ENCODE measurements around the gene ITPK1.

The ITPK1 gene

DNA sequence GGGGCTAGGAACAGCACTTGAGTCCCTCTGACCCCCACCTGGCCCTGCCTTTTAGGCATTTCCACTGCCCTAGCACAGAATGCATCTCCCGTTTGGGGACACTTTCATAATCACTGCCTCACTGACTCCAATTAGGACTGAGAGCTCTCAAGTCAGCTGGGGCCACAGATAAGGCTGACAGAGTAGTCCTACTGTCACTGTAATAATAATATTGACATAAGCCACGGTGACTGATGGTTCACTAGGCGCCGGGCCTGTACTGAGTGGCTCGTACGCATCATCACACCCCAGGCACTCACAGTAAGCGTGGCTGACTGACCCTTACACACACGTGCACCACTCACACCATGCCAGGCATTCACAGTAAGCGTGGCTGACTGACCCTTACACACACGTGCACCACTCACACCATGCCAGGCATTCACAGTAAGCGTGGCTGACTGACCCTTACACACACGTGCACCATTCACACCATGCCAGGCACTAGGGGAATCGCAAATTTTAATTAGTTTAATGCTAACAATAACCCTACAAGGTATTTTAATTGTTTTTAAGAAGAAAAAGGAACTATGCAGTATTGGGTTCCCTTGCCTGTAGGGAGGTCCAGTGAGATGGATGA, 105.1 kb downstream of the ITPK1 start:
- H3K27me3 ChIP-seq (ENCODE audit: low read depth, low read length), result no peaks in the 10 kb centered on the region
- peaks cover 24 to 49% of the 10 kb centered on the region in 2 donors for H3K4me1 ChIP-seq (ENCODE audit: control insufficient read depth in 1 of 2, insufficient read depth in 2 of 2, low read length in 2 of 2)
- no peaks in the 10 kb centered on the region for H3K9me3 ChIP-seq (ENCODE audit: control insufficient read depth in 1 of 2, low read length in 2 of 2)
- peaks cover 0 to 12% of the 10 kb centered on the region in 2 donors for H3K36me3 ChIP-seq (ENCODE audit: control insufficient read depth in 1 of 2, insufficient read depth in 2 of 2, low read length in 2 of 2)
- no peak overlapping the region for H3K4me3 ChIP-seq (ENCODE audit: low read depth in 1 of 2, low read length in 2 of 2)
- H3K27ac ChIP-seq (ENCODE audit: low read length), result no peak overlapping the region

DNA sequence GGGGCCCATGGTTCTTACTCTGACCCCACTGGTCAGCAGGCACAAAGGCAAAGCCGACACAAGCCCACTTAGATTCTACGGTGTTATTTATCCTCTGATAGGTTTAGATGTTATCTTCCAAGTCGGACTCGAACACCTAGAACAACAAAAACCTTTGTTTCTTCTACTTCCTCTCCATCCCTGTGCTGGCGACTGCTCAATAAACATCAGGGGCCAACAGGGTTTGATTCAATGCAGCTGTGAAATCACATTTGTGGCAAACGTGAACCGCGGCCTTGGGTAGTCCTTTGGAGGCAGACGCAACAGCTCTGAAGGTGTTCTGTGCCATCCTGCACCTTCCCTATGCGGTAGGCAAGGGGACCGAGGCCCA, 105.6 kb downstream of the ITPK1 start:
- no peaks in the 10 kb centered on the region for H3K9me3 ChIP-seq (ENCODE audit: control insufficient read depth in 1 of 2, low read length in 2 of 2)
- peak overlapping the region; percentile 7 for H3K27ac ChIP-seq (ENCODE audit: low read length)
- H3K4me1 ChIP-seq (ENCODE audit: control insufficient read depth in 1 of 2, insufficient read depth in 2 of 2, low read length in 2 of 2), result peaks cover 24 to 47% of the 10 kb centered on the region in 2 donors
- peaks cover 0 to 7% of the 10 kb centered on the region in 2 donors for H3K36me3 ChIP-seq (ENCODE audit: control insufficient read depth in 1 of 2, insufficient read depth in 2 of 2, low read length in 2 of 2)
- no peak overlapping the region for H3K4me3 ChIP-seq (ENCODE audit: low read depth in 1 of 2, low read length in 2 of 2)
- no peaks in the 10 kb centered on the region for H3K27me3 ChIP-seq (ENCODE audit: low read depth, low read length)

- peak overlapping the region; percentile 7 for H3K27ac ChIP-seq (ENCODE audit: low read length)
- H3K4me1 ChIP-seq (ENCODE audit: control insufficient read depth in 1 of 2, insufficient read depth in 2 of 2, low read length in 2 of 2), result peaks cover 24 to 47% of the 10 kb centered on the region in 2 donors
- no peak overlapping the region for H3K4me3 ChIP-seq (ENCODE audit: low read depth in 1 of 2, low read length in 2 of 2)
- H3K36me3 ChIP-seq (ENCODE audit: control insufficient read depth in 1 of 2, insufficient read depth in 2 of 2, low read length in 2 of 2), result peaks cover 0 to 2% of the 10 kb centered on the region in 2 donors
- no peaks in the 10 kb centered on the region for H3K9me3 ChIP-seq (ENCODE audit: control insufficient read depth in 1 of 2, low read length in 2 of 2)
- H3K27me3 ChIP-seq (ENCODE audit: low read depth, low read length), result no peaks in the 10 kb centered on the region
These were observed 106.1 kb downstream of the ITPK1 start for GRCh38 chr14:93009471-93010129.

DNA sequence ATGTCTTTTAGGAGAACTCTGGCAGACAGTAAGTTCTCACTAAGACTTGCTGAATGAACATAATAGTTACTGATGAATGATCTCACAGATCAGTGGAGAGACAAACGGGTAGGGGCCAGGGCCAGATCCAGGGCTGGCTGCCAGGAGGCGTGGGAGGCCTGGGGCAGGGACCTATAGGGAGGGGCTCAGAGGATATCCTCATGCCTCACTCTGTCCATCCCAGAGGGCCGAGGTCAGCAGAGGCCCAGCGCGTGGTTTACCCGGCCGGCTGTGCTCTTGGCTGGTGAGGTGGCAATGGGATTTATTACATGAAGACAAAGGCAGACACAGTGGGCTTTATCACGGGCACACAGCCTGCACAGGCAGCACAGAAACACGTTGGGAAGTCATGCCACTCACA, 107.3 kb downstream of the ITPK1 start:
- no peaks in the 10 kb centered on the region for H3K27me3 ChIP-seq (ENCODE audit: low read depth, low read length)
- no peak overlapping the region for H3K27ac ChIP-seq (ENCODE audit: low read length)
- H3K9me3 ChIP-seq (ENCODE audit: control insufficient read depth in 1 of 2, low read length in 2 of 2), result no peaks in the 10 kb centered on the region
- H3K4me3 ChIP-seq (ENCODE audit: low read depth in 1 of 2, low read length in 2 of 2), result no peak overlapping the region
- H3K36me3 ChIP-seq (ENCODE audit: control insufficient read depth in 1 of 2, insufficient read depth in 2 of 2, low read length in 2 of 2), result no peaks in the 10 kb centered on the region
- H3K4me1 ChIP-seq (ENCODE audit: control insufficient read depth in 1 of 2, insufficient read depth in 2 of 2, low read length in 2 of 2), result peaks cover 24 to 37% of the 10 kb centered on the region in 2 donors

DNA sequence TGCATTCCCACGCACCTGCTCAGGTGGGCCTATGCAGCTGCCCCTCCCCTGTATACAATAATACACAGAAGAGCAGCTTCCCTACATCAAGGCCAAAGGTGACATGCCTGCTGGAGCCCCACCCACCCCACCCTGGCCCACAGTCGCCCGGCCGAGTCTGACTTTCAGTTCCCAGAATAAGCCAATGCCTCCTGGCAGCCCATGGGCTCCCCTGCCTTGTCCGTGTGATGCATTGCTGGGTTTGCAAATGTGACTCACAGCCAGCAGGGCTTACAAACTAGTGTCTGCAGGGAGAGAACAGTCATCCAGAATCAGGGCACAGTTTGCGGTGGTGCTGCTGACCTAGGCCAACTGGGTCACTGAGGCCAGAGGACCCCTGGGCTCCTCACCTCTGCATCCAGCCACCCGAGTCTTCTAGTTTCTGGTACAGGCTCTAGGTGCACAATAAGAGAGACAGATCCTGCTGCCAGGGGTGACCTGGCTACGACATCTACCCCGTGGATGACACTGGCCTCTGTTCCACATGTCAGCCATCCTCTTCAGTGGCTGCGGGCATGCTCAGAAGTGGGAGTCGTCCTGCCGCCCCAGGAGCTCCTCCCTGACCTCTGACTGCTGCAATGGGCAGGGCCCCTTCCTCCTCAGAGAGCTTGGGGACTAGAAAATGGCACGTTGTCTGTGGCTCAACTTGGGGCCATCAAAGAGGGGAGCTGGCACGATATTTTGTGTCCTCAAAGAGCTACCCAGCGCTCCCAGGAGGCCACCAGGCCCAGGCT, 108.3 kb downstream of the ITPK1 start:
- H3K9me3 ChIP-seq (ENCODE audit: control insufficient read depth in 1 of 2, low read length in 2 of 2), result no peaks in the 10 kb centered on the region
- H3K4me3 ChIP-seq (ENCODE audit: low read depth in 1 of 2, low read length in 2 of 2), result no peak overlapping the region
- H3K27me3 ChIP-seq (ENCODE audit: low read depth, low read length), result no peaks in the 10 kb centered on the region
- H3K36me3 ChIP-seq (ENCODE audit: control insufficient read depth in 1 of 2, insufficient read depth in 2 of 2, low read length in 2 of 2), result no peaks in the 10 kb centered on the region
- H3K4me1 ChIP-seq (ENCODE audit: control insufficient read depth in 1 of 2, insufficient read depth in 2 of 2, low read length in 2 of 2), result peaks cover 24 to 31% of the 10 kb centered on the region in 2 donors
- H3K27ac ChIP-seq (ENCODE audit: low read length), result peak overlapping the region; percentile 14

GRCh38 chr14:93006567-93007051, 109.1 kb downstream of the ITPK1 start:
- Histone ChIP-seq H3K27ac (ENCODE audit: low read length) (peak overlapping the region; percentile 14), H3K27me3 (ENCODE audit: low read depth, low read length) (no peaks in the 10 kb centered on the region), H3K36me3 (ENCODE audit: control insufficient read depth in 1 of 2, insufficient read depth in 2 of 2, low read length in 2 of 2) (no peaks in the 10 kb centered on the region), H3K4me3 (ENCODE audit: low read depth in 1 of 2, low read length in 2 of 2) (no peak overlapping the region), H3K9me3 (ENCODE audit: control insufficient read depth in 1 of 2, low read length in 2 of 2) (no peaks in the 10 kb centered on the region), H3K4me1 (ENCODE audit: control insufficient read depth in 1 of 2, insufficient read depth in 2 of 2, low read length in 2 of 2) (peaks cover 24 to 29% of the 10 kb centered on the region in 2 donors)

- Histone ChIP-seq H3K27ac (ENCODE audit: low read length) (no peak overlapping the region), H3K9me3 (ENCODE audit: control insufficient read depth in 1 of 2, low read length in 2 of 2) (no peaks in the 10 kb centered on the region), H3K4me3 (ENCODE audit: low read depth in 1 of 2, low read length in 2 of 2) (no peak overlapping the region), H3K4me1 (ENCODE audit: control insufficient read depth in 1 of 2, insufficient read depth in 2 of 2, low read length in 2 of 2) (peaks cover 17 to 29% of the 10 kb centered on the region in 2 donors), H3K27me3 (ENCODE audit: low read depth, low read length) (no peaks in the 10 kb centered on the region), H3K36me3 (ENCODE audit: control insufficient read depth in 1 of 2, insufficient read depth in 2 of 2, low read length in 2 of 2) (no peaks in the 10 kb centered on the region)
These were observed 109.9 kb downstream of the ITPK1 start for GRCh38 chr14:93005838-93006237.

GRCh38 chr14:93005135-93005813, 110.5 kb downstream of the ITPK1 start:
- Histone ChIP-seq H3K4me1 (ENCODE audit: control insufficient read depth in 1 of 2, insufficient read depth in 2 of 2, low read length in 2 of 2) (peaks cover 15 to 30% of the 10 kb centered on the region in 2 donors), H3K4me3 (ENCODE audit: low read depth in 1 of 2, low read length in 2 of 2) (no peak overlapping the region)

GRCh38 chr14:93004699-93005082, 111.0 kb downstream of the ITPK1 start:
- H3K27me3 ChIP-seq (ENCODE audit: low read depth, low read length), result no peaks in the 10 kb centered on the region
- no peaks in the 10 kb centered on the region for H3K9me3 ChIP-seq (ENCODE audit: control insufficient read depth in 1 of 2, low read length in 2 of 2)
- peak overlapping the region; percentile 23 for H3K27ac ChIP-seq (ENCODE audit: low read length)
- H3K36me3 ChIP-seq (ENCODE audit: control insufficient read depth in 1 of 2, insufficient read depth in 2 of 2, low read length in 2 of 2), result no peaks in the 10 kb centered on the region
- no peak overlapping the region for H3K4me3 ChIP-seq (ENCODE audit: low read depth in 1 of 2, low read length in 2 of 2)
- H3K4me1 ChIP-seq (ENCODE audit: control insufficient read depth in 1 of 2, insufficient read depth in 2 of 2, low read length in 2 of 2), result peaks cover 15 to 36% of the 10 kb centered on the region in 2 donors

More at GRCh38 chr14:93005135-93005813, 110.5 kb downstream of the ITPK1 start:
- Histone ChIP-seq H3K9me3 (ENCODE audit: control insufficient read depth in 1 of 2, low read length in 2 of 2) (no peaks in the 10 kb centered on the region), H3K27ac (ENCODE audit: low read length) (no peak overlapping the region), H3K36me3 (ENCODE audit: control insufficient read depth in 1 of 2, insufficient read depth in 2 of 2, low read length in 2 of 2) (no peaks in the 10 kb centered on the region), H3K27me3 (ENCODE audit: low read depth, low read length) (no peaks in the 10 kb centered on the region)

- Histone ChIP-seq H3K4me3 (ENCODE audit: low read depth in 1 of 2, low read length in 2 of 2) (no peak overlapping the region), H3K4me1 (ENCODE audit: control insufficient read depth in 1 of 2, insufficient read depth in 2 of 2, low read length in 2 of 2) (peaks cover 15 to 41% of the 10 kb centered on the region in 2 donors), H3K27me3 (ENCODE audit: low read depth, low read length) (no peaks in the 10 kb centered on the region), H3K9me3 (ENCODE audit: control insufficient read depth in 1 of 2, low read length in 2 of 2) (no peaks in the 10 kb centered on the region), H3K27ac (ENCODE audit: low read length) (peak overlapping the region; percentile 23), H3K36me3 (ENCODE audit: control insufficient read depth in 1 of 2, insufficient read depth in 2 of 2, low read length in 2 of 2) (no peaks in the 10 kb centered on the region)
These were observed 111.6 kb downstream of the ITPK1 start for GRCh38 chr14:93003945-93004698.

All from muscle layer of duodenum (tissue), 2 donors.